HUES64 (cell line): Measurements from ENCODE around the gene SELENOF.

Experiments used
- H3K27ac ChIP-seq: 2 replicates; pipeline ENCODE4 v1.7.0; 2013; ENCODE audit warnings: low read depth, low read length, inconsistent platforms
- H3K27me3 ChIP-seq: 2 replicates; pipeline ENCODE4 v1.6.1; 2013; ENCODE audit warnings: mild to moderate bottlenecking, low read length; ENCODE audit not compliant: insufficient read depth
- H3K36me3 ChIP-seq: 2 replicates; pipeline ENCODE4 v1.6.1; 2013; ENCODE audit warnings: mild to moderate bottlenecking, low read length; ENCODE audit not compliant: insufficient read depth
- H3K4me1 ChIP-seq: 2 replicates; pipeline ENCODE4 v1.6.1; 2013; ENCODE audit warnings: mild to moderate bottlenecking, low read length, moderate library complexity; ENCODE audit not compliant: insufficient read depth
- H3K4me3 ChIP-seq: 2 replicates; pipeline ENCODE4 v1.5.1; 2013; ENCODE audit warnings: mild to moderate bottlenecking, low read length, moderate library complexity
- H3K9ac ChIP-seq: 2 replicates; pipeline ENCODE4 v1.6.1; 2013; ENCODE audit warnings: mild to moderate bottlenecking, low read depth, low read length
- H3K9me3 ChIP-seq: 2 replicates; pipeline ENCODE4 v1.6.1; 2013; ENCODE audit warnings: low read depth, low read length; ENCODE audit not compliant: insufficient read depth
- WGBS: fragments of 150-250, 120-280 bp; methylation state at CpG from one replicate; pipeline ENCODE4 v1.1.7; 2013; ENCODE audit warnings: missing lambda C conversion rate; 5-methylcytosine and 5-hydroxymethylcytosine counted together

The SELENOF gene

DNA sequence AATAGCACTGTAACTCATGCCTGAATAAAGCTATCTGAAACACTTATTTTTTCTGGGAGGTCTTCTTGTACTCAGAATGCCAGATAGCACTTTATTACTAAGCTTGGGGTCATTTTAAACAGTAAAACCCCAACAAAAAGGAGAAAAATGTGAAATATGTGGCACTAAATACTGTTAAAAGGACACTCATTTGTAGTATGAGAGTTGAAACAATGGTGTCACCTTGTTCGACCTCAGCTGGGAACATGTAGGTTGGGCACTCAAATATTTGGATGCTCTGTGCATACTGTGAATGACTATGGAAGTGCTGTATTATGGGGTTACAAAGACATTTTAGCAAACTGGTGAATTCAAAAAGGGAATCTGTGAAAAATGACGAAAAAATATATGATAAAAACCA, 53.9 kb downstream of the SELENOF start:
- no peaks in the 10 kb centered on the region for H3K9me3 ChIP-seq
- 0 out of 2 replicates have a peak, but pooled peaks cover 4% of the 10 kb centered on the region for H3K4me1 ChIP-seq
- no peak overlapping the region for H3K27ac ChIP-seq
- H3K36me3 ChIP-seq: 0 out of 2 replicates have a peak, but pooled peaks cover 3% of the 10 kb centered on the region
- H3K4me3 ChIP-seq: no peak overlapping the region
- H3K9ac ChIP-seq: no peak overlapping the region
- no peaks in the 10 kb centered on the region for H3K27me3 ChIP-seq
- 94% methylated on average over 1 of the region's 2 CpGs for WGBS

- H3K9me3 ChIP-seq: no peaks in the 10 kb centered on the region
- 0 out of 2 replicates have a peak, but pooled peaks cover 4% of the 10 kb centered on the region for H3K4me1 ChIP-seq
- no peak overlapping the region for H3K27ac ChIP-seq
- 0 out of 2 replicates have a peak, but pooled peaks cover 3% of the 10 kb centered on the region for H3K36me3 ChIP-seq
- H3K4me3 ChIP-seq: no peak overlapping the region
- WGBS: 99% methylated on average over 3 of the region's 3 CpGs
- no peak overlapping the region for H3K9ac ChIP-seq
- no peaks in the 10 kb centered on the region for H3K27me3 ChIP-seq
Measured at GRCh38 chr1:86858524-86859261, 55.2 kb downstream of the SELENOF start.

GRCh38 chr1:86856196-86856595, 57.7 kb downstream of the SELENOF start:
- H3K4me1 ChIP-seq: 0 out of 2 replicates have a peak, but pooled peaks cover 4% of the 10 kb centered on the region
- H3K27ac ChIP-seq: no peak overlapping the region
- no peaks in the 10 kb centered on the region for H3K36me3 ChIP-seq
- H3K9ac ChIP-seq: no peak overlapping the region
- 95% methylated on average over 6 of the region's 6 CpGs for WGBS
- H3K27me3 ChIP-seq: no peaks in the 10 kb centered on the region
- H3K9me3 ChIP-seq: no peaks in the 10 kb centered on the region
- no peak overlapping the region for H3K4me3 ChIP-seq

DNA sequence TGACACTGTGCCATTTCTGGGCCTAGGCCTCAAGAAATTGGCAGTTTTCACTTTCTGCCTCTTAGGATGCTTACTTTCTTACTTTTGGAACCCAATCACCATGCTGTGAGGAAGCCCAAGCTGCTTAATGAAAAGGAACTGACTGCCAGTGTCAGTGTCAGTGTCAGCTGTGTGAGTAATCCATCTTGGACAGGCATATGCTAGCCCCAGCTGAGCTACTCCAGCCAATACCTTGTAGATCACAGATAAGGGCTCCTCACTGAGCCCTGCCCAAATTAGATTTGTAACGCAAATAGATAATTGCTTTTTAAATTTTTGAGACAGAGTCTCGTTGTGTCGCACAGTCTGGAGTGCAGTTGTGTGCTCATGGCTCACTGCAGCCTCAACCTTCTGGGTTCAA, 59.6 kb downstream of the SELENOF start:
- H3K27ac ChIP-seq: no peak overlapping the region

DNA sequence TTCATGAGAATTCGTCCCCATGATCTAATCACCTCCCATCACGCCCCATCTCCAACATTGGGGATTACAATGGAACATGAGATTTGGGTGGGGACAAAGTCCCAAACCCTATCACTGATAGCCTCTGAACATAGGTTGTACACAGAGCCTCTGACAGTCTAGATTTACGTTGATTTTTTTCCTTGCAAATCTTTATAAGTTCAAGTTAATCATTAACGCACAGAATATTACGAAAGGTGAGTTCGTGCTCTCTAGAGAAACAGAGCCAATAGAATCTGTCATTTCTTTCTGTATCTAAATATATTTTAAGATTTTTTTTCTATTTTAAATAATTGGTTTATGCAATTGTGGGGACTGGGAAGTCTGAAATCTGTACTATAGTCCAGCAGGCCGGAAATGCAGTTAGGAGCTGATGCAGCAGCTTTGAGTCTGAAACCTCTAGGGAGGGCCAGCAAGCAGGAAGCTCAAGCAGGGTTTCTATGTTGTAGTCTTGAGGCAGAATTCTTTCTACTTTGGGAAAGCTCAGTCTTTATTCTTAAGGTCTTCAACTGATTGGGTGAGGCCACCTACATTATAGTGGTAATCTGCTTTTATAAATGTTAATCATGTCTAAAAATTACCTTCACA, 61.0 kb downstream of the SELENOF start:
- no peaks in the 10 kb centered on the region for H3K27me3 ChIP-seq
- no peak overlapping the region for H3K27ac ChIP-seq
- no peaks in the 10 kb centered on the region for H3K36me3 ChIP-seq
- H3K9me3 ChIP-seq: no peaks in the 10 kb centered on the region
- no peaks in the 10 kb centered on the region for H3K4me1 ChIP-seq
- WGBS: 90% methylated on average over 6 of the region's 7 CpGs
- no peak overlapping the region for H3K4me3 ChIP-seq
- no peak overlapping the region for H3K9ac ChIP-seq

More for the DNA sequence above, 59.6 kb downstream of the SELENOF start:
- H3K9me3 ChIP-seq: no peaks in the 10 kb centered on the region
- H3K27me3 ChIP-seq: no peaks in the 10 kb centered on the region
- WGBS: 92% methylated on average over 3 of the region's 3 CpGs
- H3K4me1 ChIP-seq: no peaks in the 10 kb centered on the region
- H3K36me3 ChIP-seq: no peaks in the 10 kb centered on the region
- H3K9ac ChIP-seq: no peak overlapping the region
- H3K4me3 ChIP-seq: no peak overlapping the region

DNA sequence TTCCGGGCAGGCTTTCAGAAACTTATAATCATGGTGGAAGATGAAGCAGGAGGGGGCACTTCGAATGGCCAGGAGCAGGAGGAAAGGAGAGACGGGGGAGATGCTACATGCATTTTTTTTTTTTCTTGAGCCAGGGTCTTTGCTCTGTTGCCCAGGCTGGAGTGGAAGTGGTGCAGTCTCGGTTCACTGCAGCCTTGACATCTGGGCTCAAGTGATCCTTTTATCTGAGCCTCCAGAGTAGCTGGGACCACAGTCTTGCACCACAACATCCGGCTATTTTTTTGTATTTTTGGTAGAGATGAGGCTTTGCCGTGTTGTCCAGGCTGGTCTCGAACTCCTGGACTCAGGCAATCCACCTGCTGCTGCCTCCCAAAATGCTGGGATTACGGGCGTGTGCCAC, 61.6 kb downstream of the SELENOF start:
- no peak overlapping the region for H3K9ac ChIP-seq
- WGBS: 93% methylated on average over 9 of the region's 9 CpGs
- no peaks in the 10 kb centered on the region for H3K27me3 ChIP-seq
- H3K27ac ChIP-seq: no peak overlapping the region
- no peaks in the 10 kb centered on the region for H3K36me3 ChIP-seq
- H3K4me1 ChIP-seq: no peaks in the 10 kb centered on the region
- H3K4me3 ChIP-seq: no peak overlapping the region
- no peaks in the 10 kb centered on the region for H3K9me3 ChIP-seq

- Histone ChIP-seq H3K27ac (no peak overlapping the region), H3K9me3 (no peaks in the 10 kb centered on the region), H3K4me3 (no peak overlapping the region), H3K9ac (no peak overlapping the region), H3K36me3 (no peaks in the 10 kb centered on the region), H3K27me3 (no peaks in the 10 kb centered on the region), H3K4me1 (no peaks in the 10 kb centered on the region)
- WGBS: 95% methylated on average over 3 of the region's 3 CpGs
Measured at GRCh38 chr1:86849756-86850155, 64.2 kb downstream of the SELENOF start.

DNA sequence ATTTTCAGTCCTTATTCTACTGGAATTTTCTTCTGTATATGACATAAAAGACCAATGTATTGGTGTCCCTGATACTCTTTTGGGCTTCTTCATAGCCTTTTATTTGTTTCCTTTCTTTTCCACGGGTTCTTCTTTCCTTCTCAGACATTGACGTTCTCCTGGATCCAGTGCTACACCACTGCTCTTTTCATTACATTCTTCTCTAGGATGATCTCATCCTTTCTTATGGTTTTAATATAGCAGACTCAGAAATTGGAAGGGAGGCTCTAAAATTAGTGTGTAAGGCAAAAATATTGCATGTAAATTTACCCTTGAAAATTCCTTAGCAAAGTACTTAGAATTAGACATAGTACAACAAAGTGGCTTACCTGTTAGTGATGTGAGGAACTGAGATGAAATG, 65.3 kb downstream of the SELENOF start:
- Histone ChIP-seq H3K27ac (no peak overlapping the region), H3K9me3 (no peaks in the 10 kb centered on the region), H3K27me3 (no peaks in the 10 kb centered on the region), H3K4me3 (no peak overlapping the region), H3K36me3 (no peaks in the 10 kb centered on the region), H3K9ac (no peak overlapping the region), H3K4me1 (no peaks in the 10 kb centered on the region)
- 87% methylated on average over 2 of the region's 2 CpGs for WGBS

- no peak overlapping the region for H3K9ac ChIP-seq
- no peak overlapping the region for H3K27ac ChIP-seq
- H3K4me3 ChIP-seq: no peak overlapping the region
- H3K9me3 ChIP-seq: no peaks in the 10 kb centered on the region
- H3K36me3 ChIP-seq: no peaks in the 10 kb centered on the region
- H3K4me1 ChIP-seq: no peaks in the 10 kb centered on the region
- H3K27me3 ChIP-seq: no peaks in the 10 kb centered on the region
- 91% methylated on average over 2 of the region's 2 CpGs for WGBS
Measured at GRCh38 chr1:86846164-86846647, 67.7 kb downstream of the SELENOF start.

DNA sequence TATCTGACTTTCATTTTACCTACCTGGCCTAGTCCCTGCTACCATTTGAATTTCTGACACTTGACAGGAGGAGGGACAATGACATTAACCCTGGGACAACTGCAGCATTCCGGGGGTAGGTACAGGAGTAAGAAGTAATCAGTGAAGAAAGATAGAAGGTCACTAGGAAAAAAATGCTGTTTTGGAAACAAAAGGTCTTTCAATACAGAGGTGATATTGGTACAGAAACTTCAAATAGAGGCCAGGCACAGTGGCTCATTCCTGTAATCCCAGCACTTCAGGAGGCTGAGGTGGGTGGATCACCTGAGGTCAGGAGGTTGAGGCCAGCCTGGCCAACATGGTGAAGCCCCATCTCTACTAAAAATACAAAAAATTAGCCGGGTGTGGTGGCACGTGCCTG, 68.4 kb downstream of the SELENOF start:
- no peak overlapping the region for H3K27ac ChIP-seq
- WGBS: 97% methylated on average over 3 of the region's 3 CpGs
- H3K4me1 ChIP-seq: no peaks in the 10 kb centered on the region
- no peak overlapping the region for H3K9ac ChIP-seq
- H3K9me3 ChIP-seq: no peaks in the 10 kb centered on the region
- no peaks in the 10 kb centered on the region for H3K27me3 ChIP-seq
- H3K36me3 ChIP-seq: no peaks in the 10 kb centered on the region
- H3K4me3 ChIP-seq: no peak overlapping the region

DNA sequence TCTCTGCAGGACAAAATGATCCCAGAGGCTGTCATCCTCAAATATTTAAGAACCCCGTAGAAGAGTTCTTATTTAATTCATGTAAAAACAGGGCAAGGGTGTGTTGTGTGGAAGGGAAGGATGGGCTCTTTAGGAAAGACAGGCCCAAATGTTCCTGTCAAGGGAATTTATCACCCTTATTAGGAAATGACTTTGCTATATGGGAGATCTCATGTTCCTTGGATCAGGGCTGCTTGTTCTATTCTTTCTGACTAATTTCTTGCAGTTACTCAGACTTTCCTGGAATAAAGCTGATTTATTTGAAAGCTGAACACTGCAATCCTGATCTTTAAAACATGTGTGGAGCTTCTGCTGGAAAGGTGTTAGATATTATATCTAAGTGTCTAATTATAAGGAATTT, 72.8 kb downstream of the SELENOF start:
- Histone ChIP-seq H3K9me3 (no peaks in the 10 kb centered on the region), H3K27ac (no peak overlapping the region), H3K4me3 (no peak overlapping the region), H3K27me3 (no peaks in the 10 kb centered on the region), H3K9ac (no peak overlapping the region), H3K36me3 (no peaks in the 10 kb centered on the region), H3K4me1 (no peaks in the 10 kb centered on the region)
- WGBS: no CpG with 5 or more reads among the region's 1 CpG
